ENCODE data around the gene ZKSCAN1. TPM values are rescaled to one million over a fixed set of nuclear protein-coding genes. Genes with fewer than 3 reads are reported as not detected.

Gene ZKSCAN1
- total RNA-seq, 1 experiment from 2014 or later = 29.8 TPM

GRCh38 chr7:99974681-99975080 lies 40.7 kb upstream of the ZKSCAN1 start:
- Histone ChIP-seq H2AFZ (ENCODE audit: low read length) (no peak overlapping the region), H3K23ac (ENCODE audit: insufficient read length, low read depth, low read length) (no peak overlapping the region), H3K9ac (ENCODE audit: extremely low read depth, insufficient read length, low read length) (no peak overlapping the region), H4K8ac (replicated peaks; ENCODE audit: insufficient read length, low read depth, low read length) (no peak overlapping the region), H2BK20ac (ENCODE audit: low read depth, low read length, poor library complexity, severe bottlenecking) (no peak overlapping the region), H3T11ph (ENCODE audit: low read length) (no peak overlapping the region), H4K91ac (ENCODE audit: insufficient read length, low read depth, low read length) (no peak overlapping the region), H2BK120ac (ENCODE audit: low read depth, low read length, poor library complexity, severe bottlenecking) (no peak overlapping the region), H3K18ac (ENCODE audit: insufficient read length, low read depth, low read length) (no peak overlapping the region), H3K27ac (ENCODE audit: insufficient read length, low read depth, low read length) (no peak overlapping the region), H2BK15ac (ENCODE audit: low read depth, low read length) (no peak overlapping the region), H2BK12ac (ENCODE audit: insufficient read length, low read depth, low read length) (no peak overlapping the region), H3K56ac (ENCODE audit: insufficient read length, low read depth, low read length) (no peak overlapping the region), H2BK5ac (ENCODE audit: insufficient read length, low read length) (no peak overlapping the region), H3K14ac (ENCODE audit: insufficient read depth, low read length) (no peak overlapping the region), H3K4me2 (ENCODE audit: insufficient read depth, insufficient read length, low read length) (no peak overlapping the region), H4K20me1 (ENCODE audit: control insufficient read depth, insufficient read depth, insufficient read length) (no peaks in the 10 kb centered on the region), H4K5ac (ENCODE audit: insufficient read length, low read depth, low read length) (no peak overlapping the region), H3K79me2 (ENCODE audit: insufficient read depth, low read length) (no peaks in the 10 kb centered on the region), H3K4me1 (ENCODE audit: insufficient read depth, low read length) (no peaks in the 10 kb centered on the region), H3K4ac (ENCODE audit: low read depth, low read length) (no peak overlapping the region), H3K27me3 (ENCODE audit: insufficient read depth, low read length) (no peaks in the 10 kb centered on the region), H3K9me3 (ENCODE audit: control insufficient read depth, low read depth, low read length) (no peaks in the 10 kb centered on the region), H3K79me1 (ENCODE audit: insufficient read depth, low read depth, low read length, poor library complexity, severe bottlenecking) (no peaks in the 10 kb centered on the region), H3K23me2 (ENCODE audit: insufficient read length, low read depth, low read length, poor library complexity, severe bottlenecking) (peaks cover 4% of the 10 kb centered on the region), H2AK5ac (ENCODE audit: insufficient read length, low read length) (no peak overlapping the region)
- Mint-ChIP-seq H3K4me3 (no peak overlapping the region), H3K4me1 (peaks cover 3 to 5% of the 10 kb centered on the region in 2 experiments), H3K9me3 (no peaks in the 10 kb centered on the region), H3K27me3 (ENCODE audit: low read depth) (peaks cover 3% of the 10 kb centered on the region), H3K36me3 (ENCODE audit: insufficient read depth in 1 of 3, low read depth in 3 of 3) (no peaks in the 10 kb centered on the region), H3K27ac (no peak overlapping the region)
- no CpG with 5 or more reads among the region's 1 CpG for WGBS (ENCODE audit: extremely low coverage, insufficient read length, low lambda C conversion rate)
- no peak for DNase-seq
- no peak for TF ChIP-seq CTCF (conservative IDR thresholded peaks at IDR 0.05)

All from H9 (cell line).